RWPE2 (cell line): ENCODE measurements around the gene TIAL1.

Experiments used
- ATAC-seq: fragments of 200-7000 bp; cut with Tn5 transposase; 3 replicates; pipeline ENCODE4 v1.9.1; 2021; ENCODE audit warnings: low read depth
- DNase-seq: peaks from one replicate; pipeline ENCODE4 v3.0.0-alpha.2; 2020; ENCODE audit warnings: low spot score
- H3K27ac ChIP-seq: fragments of 450-650 bp; 2 replicates; pipeline ENCODE4 v1.5.1; 2017; ENCODE audit warnings: mild to moderate bottlenecking; ENCODE audit not compliant: poor library complexity, severe bottlenecking
- H3K27me3 ChIP-seq: fragments of 250-450 bp; sonication (Bioruptor Pico); 2 replicates; pipeline ENCODE4 v1.5.1; 2021; ENCODE audit warnings: mild to moderate bottlenecking, moderate library complexity; ENCODE audit not compliant: insufficient read depth, poor library complexity, severe bottlenecking
- H3K36me3 ChIP-seq: fragments of 250-450 bp; sonication (Bioruptor Pico); 2 replicates; pipeline ENCODE4 v1.5.1; 2020; ENCODE audit warnings: low read depth, mild to moderate bottlenecking, moderate library complexity
- H3K4me1 ChIP-seq: fragments of 250-450 bp; sonication (Bioruptor Pico); 2 replicates; pipeline ENCODE4 v1.5.1; 2021; ENCODE audit warnings: mild to moderate bottlenecking, moderate library complexity; ENCODE audit not compliant: insufficient read depth, poor library complexity, severe bottlenecking
- H3K4me3 ChIP-seq: fragments of 250-450 bp; sonication (Bioruptor Pico); 2 replicates; pipeline ENCODE4 v1.5.1; 2021; ENCODE audit warnings: mild to moderate bottlenecking, moderate library complexity; ENCODE audit not compliant: severe bottlenecking
- H3K9me3 ChIP-seq: fragments of 250-450 bp; sonication (Bioruptor Pico); 2 replicates; pipeline ENCODE4 v1.5.1; 2021; ENCODE audit warnings: mild to moderate bottlenecking, moderate library complexity; ENCODE audit not compliant: severe bottlenecking
- TF ChIP-seq, protein P1 (sequence below): fragments of 450-650 bp; IDR thresholded peaks from one replicate; pipeline ENCODE4 v1.5.1; 2017; ENCODE audit warnings: mild to moderate bottlenecking, moderate library complexity; ENCODE audit not compliant: poor library complexity, severe bottlenecking

TIAL1 gene, protein sequence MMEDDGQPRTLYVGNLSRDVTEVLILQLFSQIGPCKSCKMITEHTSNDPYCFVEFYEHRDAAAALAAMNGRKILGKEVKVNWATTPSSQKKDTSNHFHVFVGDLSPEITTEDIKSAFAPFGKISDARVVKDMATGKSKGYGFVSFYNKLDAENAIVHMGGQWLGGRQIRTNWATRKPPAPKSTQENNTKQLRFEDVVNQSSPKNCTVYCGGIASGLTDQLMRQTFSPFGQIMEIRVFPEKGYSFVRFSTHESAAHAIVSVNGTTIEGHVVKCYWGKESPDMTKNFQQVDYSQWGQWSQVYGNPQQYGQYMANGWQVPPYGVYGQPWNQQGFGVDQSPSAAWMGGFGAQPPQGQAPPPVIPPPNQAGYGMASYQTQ

DNA sequence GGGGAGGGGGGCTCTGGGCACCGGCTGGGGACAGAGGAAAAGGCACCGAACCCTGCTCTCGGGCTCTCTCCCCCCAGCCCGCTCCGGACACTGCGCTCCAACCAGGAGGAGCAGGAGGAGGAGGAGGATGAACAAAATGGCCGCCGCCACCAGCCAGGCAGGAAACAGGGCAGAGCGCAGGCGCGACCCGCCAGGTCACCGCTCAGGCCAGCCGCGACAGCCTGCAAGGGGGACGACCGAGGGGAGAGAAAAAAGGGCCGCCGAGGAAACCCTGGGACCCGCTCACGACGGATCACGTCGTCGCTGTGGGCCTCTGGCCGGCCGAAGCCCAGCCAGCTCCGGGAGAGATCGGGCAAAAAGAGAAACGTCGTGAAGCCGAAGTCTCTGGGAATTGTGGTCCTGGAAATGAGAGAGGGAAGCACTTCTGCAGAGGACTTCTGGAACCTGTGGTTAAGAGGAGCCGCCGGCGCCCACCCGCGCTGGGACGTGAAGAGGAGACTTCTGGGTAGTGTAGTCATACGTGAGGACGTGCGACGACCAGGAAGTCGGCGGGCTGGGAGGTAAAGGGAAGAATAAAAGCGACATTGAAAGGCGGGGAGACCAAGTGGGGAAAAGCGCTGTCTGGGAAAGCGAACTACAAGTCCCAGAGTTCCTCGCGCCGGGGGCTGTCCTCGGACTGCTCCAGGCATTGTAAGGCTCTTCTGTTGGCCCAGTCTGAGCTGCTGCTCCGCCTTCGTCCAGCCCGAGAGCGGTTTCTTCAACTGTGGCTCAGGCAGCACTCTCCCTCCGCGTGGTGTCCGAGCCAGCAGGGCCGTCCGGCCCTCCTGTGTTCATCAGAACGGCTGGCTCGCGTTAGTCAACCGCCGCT, at the start of gene TIAL1:
TIAL1 (minus strand) TSS at position 428 of the 868 bp plus-strand sequence. CDS start 499 bp downstream, outside the sequence.
- no peaks in the 10 kb centered on the region for H3K27me3 ChIP-seq
- peaks cover 39% of the 10 kb centered on the region for H3K4me1 ChIP-seq
- H3K36me3 ChIP-seq = peaks cover 37% of the 10 kb centered on the region
- H3K27ac ChIP-seq = peak within 1 kb of the TSS; percentile 81
- peak within 1 kb of the TSS; percentile 77 for H3K4me3 ChIP-seq
- peak; percentile 93 for ATAC-seq
- TF ChIP-seq, protein P1, sequence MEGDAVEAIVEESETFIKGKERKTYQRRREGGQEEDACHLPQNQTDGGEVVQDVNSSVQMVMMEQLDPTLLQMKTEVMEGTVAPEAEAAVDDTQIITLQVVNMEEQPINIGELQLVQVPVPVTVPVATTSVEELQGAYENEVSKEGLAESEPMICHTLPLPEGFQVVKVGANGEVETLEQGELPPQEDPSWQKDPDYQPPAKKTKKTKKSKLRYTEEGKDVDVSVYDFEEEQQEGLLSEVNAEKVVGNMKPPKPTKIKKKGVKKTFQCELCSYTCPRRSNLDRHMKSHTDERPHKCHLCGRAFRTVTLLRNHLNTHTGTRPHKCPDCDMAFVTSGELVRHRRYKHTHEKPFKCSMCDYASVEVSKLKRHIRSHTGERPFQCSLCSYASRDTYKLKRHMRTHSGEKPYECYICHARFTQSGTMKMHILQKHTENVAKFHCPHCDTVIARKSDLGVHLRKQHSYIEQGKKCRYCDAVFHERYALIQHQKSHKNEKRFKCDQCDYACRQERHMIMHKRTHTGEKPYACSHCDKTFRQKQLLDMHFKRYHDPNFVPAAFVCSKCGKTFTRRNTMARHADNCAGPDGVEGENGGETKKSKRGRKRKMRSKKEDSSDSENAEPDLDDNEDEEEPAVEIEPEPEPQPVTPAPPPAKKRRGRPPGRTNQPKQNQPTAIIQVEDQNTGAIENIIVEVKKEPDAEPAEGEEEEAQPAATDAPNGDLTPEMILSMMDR = no peak
- peak; percentile 98 for DNase-seq
- H3K9me3 ChIP-seq = no peaks in the 10 kb centered on the region

DNA sequence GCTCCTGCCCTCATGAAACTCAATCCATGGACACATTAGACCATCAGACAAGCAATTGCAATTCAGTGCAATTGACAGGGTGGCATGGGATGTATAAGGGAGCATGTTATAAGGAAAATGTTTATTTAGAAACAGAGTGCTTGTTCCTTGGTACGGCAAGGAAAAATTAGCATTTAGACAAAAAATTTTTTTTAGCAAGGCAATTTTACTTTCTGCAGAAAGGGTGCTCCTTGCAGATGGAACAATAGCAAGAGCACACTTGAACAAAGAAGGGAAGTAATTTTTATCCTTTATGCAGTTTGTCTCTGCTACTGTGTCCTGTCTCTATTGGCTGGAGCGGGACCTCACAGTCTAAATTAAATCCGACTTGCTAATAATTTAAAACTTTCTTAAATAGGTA, 48.2 kb upstream of the TIAL1 start:
- no peaks in the 10 kb centered on the region for H3K27me3 ChIP-seq
- no peaks in the 10 kb centered on the region for H3K36me3 ChIP-seq
- H3K4me1 ChIP-seq = no peaks in the 10 kb centered on the region
- no peak overlapping the region for H3K27ac ChIP-seq
- no peak for ATAC-seq
- H3K9me3 ChIP-seq = peaks cover 2% of the 10 kb centered on the region
- TF ChIP-seq, protein P1 = no peak
- DNase-seq = no peak
- no peak overlapping the region for H3K4me3 ChIP-seq

DNA sequence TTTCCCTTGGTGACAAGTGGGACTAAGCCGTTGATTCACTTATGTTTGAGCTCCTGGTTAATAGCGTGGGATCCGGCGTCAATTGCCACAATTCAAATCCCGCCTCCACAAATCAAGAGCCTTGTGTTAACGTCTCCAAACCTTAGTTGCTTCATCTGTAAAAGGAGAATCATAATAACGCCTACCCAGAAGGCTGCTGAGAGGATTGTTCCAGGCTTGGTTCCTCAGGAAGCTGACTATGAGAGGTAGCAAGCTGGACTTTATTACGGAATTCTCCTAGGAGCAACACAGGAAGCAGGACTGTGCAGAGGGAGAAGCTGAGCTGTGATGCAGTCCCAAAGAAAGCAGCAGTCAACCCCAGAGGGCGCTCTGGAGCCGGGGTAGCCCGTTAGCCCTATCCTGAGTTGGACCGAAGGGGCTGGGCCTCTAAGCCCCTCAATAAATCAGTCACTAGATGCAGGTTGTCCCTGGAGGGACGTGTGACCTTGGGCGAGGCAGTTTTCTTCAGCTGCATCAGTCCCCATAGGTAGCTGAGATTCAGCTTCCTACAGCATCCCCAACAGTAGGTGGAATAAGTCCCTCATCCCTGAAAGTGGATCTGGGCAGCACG, 47.5 kb upstream of the TIAL1 start:
- ATAC-seq = no peak

DNA sequence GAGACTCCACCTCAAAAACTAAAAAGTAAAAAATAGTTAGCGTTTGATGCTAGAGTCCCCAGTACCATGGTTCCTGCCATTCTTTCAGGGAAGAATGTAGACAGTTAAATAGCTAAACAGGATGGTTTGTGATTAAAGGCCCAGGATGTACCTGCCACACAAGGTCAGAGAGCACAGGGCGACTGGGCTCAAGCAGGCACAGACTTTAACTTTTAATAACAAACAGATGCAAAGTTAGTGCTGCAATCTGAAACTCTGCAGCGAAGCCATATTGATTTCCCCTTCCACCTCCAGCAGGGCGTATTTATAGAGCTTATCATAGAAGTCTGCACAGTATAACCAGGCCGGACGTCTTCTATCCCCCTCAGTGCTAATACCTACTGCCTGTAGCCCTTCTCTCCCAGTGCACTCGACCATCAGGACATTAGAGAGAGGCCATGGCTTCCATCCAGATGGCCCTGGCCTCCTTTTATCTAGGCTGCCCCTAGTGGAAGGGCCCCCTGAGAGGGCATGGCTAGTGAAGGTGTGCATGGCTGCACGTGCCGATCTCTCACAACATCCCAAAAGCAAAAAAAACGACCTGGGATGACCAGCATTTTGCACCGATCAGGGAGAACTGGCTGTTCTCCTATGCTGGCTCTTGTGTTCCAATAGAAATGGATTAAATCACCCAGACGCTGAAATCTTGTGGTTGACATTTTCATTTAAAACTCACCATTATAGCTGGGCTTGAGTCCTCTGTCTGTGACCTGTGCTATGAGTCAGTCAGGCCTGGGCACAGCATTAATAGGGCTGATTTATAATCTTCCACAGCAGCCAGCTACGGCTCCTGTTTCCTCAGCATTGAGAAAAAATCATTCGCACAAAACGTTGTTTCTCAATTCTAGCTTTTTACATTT, 46.8 kb upstream of the TIAL1 start:
- DNase-seq (no peak), ATAC-seq (no peak)
- no peak overlapping the region for H3K4me3 ChIP-seq

More for the DNA sequence above, 47.5 kb upstream of the TIAL1 start:
- TF ChIP-seq, protein P1 = no peak
- H3K4me1 ChIP-seq = no peaks in the 10 kb centered on the region
- no peak overlapping the region for H3K27ac ChIP-seq
- H3K36me3 ChIP-seq = no peaks in the 10 kb centered on the region
- no peak for DNase-seq
- H3K4me3 ChIP-seq = no peak overlapping the region
- H3K9me3 ChIP-seq = peaks cover 2% of the 10 kb centered on the region
- H3K27me3 ChIP-seq = no peaks in the 10 kb centered on the region

More for the DNA sequence above, 46.8 kb upstream of the TIAL1 start:
- Histone ChIP-seq H3K36me3 (no peaks in the 10 kb centered on the region), H3K27me3 (no peaks in the 10 kb centered on the region), H3K27ac (no peak overlapping the region), H3K9me3 (peaks cover 2% of the 10 kb centered on the region), H3K4me1 (no peaks in the 10 kb centered on the region)
- TF ChIP-seq, protein P1 = no peak
